HG03378 (cell line): ENCODE results near the gene PARD3B.

Source experiments
- ATAC-seq: cut with Tn5 transposase; IDR thresholded peaks from one replicate; pipeline ENCODE4 v1.9.1; 2021; ENCODE audit warnings: mild to moderate bottlenecking, moderate library complexity; ENCODE audit not compliant: unreplicated experiment

The PARD3B gene

DNA sequence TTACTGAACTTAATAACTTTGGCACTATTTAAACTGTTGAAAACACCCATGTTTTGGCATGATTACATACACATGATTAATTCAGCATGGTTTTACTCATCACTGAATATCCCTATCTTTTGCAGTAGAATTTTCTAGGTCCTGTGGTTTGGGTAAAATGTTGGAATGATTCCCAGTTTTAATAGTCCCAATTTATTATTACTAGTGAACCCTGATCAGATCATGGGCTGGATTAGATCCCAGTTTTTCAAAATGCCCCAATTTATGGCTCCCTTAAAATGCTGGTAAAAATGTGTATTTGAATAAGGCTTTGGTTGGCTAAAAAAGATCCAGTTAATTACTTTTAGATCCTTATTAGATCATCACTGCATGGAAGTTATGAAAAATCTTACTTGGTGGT, 863.4 kb downstream of the PARD3B start:
- no peak for ATAC-seq

DNA sequence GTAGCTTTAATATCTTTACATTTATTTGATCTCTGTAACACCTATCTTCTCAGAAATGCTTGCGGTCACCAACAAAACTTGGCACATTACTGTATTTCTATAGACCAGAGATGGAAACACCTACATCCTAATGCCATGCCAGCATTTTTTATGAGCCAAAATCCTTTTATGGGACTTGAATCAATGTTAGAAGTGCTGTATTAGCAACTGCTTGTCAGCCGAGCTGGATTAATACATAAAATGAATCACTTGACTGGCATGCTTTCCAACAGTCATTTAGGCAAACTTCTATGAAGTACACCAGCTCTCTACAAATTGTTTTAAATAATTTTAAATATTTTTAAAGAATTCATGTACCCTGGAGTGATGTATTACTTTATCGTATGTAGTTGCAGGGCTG, 864.1 kb downstream of the PARD3B start:
- ATAC-seq, result no peak

DNA sequence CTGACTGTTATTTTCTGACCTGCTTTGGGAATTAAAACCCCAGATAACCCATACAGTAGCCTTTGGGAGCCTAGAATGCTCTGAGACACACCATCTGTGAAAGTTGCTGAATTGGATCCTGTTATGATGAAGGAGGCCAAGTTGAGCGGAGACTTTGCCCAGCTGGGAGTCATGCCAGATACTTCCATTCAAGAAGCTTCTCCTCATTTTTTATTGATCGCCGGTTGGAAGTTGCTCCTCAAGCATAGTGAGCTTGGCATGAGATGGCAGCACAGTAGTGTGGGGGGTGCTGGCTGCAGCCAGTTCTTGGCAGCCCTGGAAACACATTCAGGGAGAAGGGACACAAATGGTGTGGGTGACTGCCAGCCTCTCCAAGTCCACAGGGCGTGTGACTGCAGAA, 866.3 kb downstream of the PARD3B start:
- no peak for ATAC-seq

DNA sequence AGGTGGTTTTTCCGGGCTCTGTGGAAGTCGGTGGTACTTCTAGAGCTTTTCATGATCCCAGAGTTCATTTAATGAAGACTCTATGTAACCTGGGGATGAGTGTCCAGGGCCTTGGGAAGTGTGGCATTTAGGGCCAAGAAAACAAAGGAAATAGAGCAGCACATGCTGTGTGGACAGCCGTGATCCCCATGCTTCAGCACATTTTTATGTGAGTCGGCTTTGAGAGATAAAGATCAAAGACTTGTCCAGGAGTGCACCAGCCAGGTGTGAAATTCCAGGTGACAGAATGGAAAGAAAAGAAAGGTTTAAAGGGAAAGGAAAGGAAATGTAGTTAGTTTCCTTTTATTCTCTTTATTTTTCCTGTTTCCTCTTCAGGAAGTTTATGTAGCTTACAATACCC, 879.1 kb downstream of the PARD3B start:
- no peak for ATAC-seq

DNA sequence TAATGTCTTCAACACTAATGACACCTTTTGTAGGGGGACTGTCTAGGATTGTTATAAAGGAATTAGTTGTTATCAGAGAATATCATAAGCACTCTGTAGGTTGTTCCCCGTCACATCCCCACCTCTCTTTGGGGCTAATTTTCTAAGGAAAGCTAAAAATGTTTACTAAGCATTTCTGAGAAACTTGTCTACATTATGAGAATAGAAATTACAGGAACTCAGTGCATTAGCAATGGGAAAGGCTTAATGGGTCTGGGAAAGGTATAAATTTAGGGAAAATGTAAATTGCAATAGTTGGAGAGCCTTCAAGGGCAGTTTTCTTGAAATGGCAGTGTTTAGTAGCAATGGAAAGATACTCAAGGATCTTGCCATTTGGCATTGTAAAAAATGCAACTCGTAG, 879.8 kb downstream of the PARD3B start:
- no peak for ATAC-seq

DNA sequence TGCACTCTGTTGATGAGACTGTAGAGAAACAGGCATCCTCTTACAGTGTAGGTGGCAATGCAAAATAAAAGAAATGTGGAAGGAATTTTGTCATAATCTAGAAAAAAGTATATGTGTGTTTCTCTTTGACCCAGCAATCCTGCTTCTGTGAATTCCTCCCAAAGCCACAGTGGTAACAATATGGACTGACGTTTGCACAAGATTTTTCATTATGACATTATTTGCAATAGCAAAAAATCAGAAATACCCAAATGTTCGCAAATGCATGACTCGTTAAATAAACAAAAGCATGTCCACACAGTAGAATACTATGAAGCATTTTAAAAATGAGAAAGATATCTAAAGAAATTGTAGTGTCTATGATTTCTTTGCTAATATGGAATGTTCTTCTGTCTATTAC, 881.8 kb downstream of the PARD3B start:
- no peak for ATAC-seq

DNA sequence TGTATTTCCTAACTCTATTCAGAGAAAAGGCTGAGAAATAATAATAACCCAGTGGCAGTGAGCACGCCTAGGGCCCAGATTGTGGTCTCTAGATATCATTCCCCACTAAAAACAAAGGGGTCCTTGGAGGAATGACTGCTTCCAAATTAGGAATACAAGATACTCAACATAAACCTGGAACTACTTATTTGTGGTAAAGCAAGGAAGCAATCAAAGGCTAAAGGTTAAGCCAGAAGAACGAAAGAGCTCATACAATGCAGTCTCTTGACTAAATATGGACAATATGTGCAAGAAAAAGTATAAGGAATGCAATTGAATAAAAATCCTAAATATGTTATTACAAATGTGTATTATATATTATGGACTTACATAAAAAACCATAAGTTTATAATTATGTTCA, 883.5 kb downstream of the PARD3B start:
- ATAC-seq, result no peak

DNA sequence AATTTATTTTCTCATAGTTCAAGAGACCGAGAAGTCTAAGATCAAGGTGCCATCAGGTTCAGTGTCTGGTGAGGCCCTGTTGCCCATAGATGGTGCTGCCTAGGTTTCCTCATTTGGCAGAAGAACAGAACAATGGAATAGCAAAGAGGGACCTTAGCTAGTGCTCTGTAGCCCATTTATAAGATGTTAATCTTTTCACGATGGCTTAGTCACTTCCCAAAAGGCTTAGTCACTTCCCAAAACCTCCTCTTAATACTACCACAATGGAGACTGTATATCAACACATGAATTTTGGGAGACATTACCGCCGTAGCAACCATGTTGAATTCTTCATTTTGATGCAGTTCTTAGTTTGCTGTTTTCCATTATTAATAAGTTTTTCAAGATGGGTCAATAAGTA, 890.7 kb downstream of the PARD3B start:
- ATAC-seq, result no peak

DNA sequence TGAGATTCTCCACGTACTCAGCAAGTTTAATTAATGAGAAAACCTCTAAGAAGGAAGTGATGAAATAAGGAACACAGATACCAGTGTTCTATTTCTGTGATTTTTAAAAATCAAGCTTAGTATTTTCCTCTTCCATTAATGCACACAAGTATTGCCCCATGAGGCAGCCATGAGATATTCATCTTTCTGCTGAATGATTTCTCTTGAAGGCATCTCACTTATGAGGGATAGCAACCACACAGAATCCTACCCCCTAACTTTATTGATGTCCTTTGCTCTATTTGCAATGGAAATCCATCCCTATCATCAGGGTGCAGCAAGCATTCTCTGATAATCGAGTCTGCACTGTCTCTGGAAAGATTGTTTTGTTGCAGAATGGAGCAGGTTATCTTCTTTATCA, 893.0 kb downstream of the PARD3B start:
- no peak for ATAC-seq

DNA sequence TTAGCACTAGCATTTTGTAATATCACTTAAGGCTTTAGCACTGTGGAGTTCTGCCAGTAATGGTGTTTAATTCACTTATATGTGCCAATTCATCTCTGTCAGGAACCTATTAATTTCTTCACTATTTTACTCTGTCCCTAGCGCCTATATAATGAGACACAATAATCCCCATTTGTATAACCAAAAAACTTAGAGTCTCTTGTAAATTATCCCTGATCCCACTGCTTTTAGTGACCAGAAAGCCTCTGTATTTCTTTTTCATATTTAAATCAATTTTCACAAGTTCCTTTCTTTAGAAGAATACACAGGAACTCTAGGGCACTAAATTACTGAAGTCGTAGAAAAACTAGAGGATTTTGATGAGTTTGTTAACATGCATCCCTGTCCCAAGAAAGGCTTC, 894.3 kb downstream of the PARD3B start:
- no peak for ATAC-seq

DNA sequence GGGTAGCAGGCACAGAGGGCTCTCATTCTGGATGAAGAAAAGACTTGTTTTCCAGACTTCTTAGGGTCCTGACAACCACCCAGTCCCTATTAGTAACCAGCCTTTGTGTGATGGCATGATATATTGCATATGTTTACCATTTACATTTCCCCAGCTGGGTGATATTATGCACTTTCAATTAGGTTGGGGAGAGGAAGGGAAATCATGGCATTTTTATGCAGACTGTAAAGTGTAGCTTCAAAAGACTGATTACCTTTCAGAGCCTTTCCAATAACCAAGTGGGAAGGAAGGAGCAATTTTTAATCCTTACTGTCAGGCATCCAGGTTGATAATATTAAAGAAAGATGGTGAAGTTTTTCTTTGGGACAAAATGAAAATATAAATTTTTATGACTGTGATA, 896.2 kb downstream of the PARD3B start:
- no peak for ATAC-seq

DNA sequence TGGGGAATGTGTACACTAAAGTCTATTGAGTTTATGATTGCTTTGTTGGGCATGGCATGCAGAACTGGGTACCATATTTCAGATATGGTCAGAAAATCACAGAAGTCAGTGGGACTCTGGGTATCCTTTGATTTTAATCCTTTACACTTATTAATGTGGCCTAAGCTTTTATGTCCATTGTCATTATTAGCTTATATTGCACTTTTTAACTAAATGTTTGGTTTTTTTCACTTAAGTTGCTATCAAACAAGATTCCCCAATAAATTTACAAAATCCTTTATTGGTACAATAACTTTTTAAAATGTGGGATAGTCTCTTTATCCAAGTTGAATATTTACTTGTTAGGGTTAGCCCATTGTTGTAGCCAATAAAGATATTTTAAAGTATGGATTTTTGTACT, 902.9 kb downstream of the PARD3B start:
- no peak for ATAC-seq

DNA sequence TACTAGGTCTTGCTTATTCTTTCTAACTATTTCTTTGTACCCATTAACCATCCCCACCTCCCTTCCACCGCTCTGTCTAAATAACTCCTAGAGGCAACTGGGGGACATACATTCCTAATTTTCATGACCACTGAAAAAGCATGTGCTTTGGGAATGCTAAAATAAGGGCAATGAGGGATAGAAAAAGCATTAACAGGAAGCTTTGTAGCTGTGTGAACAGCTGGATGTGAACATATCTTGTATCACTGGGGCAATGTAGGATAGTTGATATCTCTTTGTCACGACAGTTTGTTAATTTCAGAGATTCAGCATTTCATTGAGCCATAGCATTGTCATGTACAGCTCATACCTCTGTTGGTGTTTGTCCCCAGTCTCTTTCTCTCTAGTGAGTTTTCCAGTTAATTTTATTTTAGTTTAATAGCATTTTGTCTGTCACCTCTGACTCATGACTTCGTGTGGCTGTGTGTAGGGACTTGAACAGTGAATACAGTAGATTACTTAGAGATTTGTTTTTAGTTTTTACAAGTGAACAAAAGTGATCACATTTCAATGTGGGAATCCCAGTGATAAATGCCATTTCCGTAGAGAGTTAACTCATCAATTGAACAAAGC, 906.7 kb downstream of the PARD3B start:
- ATAC-seq, result no peak

DNA sequence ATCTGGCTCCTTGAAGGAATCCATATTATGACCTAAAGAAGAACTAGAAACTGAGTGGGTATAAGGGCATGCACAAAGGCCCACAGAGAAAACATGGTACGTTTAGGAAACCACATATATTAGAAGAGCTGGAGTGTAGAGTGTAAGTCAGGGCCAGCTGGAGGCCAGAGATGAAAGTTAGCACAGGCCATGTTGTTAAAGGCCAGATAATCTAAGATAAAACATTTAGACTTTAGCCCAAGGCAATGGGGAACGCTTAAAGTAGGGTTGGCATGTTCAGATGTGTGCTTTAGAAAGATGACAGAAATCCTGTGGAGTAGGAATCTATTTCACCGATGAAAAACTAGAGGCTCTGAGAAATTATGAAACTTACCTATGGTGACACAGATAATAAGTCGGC, 907.9 kb downstream of the PARD3B start:
- ATAC-seq, result no peak

DNA sequence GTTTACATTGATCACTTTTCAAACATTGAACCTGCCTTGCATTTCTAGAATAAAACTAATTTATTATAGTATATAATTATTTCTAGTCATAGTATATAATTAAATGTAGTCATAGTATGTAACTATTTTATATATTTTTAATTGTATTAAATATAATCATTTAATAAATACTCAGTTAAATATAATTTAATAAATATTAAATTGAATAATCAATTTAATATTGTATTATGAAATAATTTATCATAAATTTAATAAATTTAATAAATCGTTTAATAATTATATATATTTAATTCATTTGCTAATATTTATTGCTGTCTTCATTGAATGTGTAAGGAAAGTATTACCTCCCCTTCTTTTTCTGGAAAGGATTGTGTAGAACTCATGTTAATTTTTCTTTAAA, 911.4 kb downstream of the PARD3B start:
- no peak for ATAC-seq

DNA sequence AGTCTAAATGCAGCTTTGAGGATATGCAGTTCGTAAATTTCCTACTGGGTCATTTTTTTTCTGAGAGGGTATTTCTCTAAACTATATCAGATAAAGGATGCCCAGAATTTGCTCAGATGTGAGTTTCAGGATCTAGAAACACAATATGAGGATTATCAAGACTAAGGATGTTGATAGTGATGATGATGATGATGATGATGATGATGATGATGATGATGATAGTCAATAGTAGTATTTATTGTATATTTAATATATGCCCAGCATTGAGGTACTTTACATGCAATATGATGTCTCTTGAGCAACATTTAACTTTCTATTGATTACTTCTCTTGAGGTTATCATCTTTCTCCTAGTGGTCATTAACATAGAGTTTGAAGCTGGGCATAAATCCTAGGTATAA, 914.9 kb downstream of the PARD3B start:
- ATAC-seq, result no peak

DNA sequence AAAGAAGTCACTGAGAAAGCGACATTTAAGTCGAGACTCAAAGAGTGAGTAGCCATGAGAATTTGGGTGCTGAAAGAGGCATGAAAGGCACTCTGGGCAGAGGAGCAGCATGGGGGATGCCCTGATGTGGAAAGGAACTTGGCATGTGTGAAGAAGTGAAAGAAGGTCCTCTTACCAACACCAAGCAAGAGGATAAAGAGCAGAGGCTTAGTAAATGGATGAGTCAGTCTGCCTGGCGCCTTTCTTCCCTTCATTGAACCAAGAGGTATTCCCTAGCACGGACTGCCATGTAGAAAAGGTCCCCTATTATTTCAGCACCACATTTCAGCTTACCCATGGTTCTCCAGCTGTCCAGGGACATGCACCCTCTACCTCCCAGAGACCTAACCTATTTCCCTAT, 915.9 kb downstream of the PARD3B start:
- no peak for ATAC-seq

DNA sequence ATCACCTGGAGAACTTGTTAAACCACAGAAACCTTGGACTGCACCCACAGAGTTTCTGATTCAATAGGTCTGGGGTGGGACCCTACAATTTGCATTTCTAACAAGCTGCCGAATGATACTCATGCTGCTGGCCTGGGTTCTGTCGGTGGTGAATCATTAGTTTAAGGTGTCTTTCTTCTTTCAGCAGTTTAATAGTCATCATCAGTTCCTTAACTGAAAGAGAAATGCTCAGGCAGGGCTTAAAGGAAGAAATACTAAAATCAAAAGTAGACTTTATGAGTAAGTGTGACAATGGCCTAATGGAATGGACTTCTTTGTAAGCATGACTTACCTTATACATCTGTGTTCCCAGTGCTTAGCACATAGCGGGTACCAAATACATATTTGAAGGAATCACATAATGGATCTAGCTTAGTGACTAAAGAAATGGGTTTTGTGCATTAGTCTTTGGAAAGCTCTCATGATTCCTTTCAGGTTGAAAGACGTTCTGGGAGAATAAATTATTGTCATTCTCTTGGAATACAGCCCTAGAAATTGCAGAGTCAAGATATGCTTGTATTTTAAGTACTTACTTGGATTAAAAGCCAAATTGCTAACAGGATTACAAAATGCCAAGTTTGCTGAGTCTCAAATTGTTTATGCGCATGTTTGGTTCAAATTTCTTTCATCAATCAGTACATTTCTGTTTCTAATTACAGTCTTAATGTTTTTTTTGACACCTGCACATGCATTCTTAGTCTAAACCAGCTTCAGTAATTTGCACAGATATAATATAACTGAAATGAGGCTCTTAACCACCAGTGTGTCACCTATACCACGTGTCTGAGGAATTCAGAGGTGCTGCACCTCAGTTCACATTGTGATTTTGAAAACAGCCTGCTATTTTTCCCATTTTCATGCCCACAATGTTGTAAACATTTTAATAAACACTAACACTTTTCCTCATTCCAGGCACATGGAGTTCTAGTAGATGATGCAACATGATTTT, 916.7 kb downstream of the PARD3B start:
- ATAC-seq, result no peak

DNA sequence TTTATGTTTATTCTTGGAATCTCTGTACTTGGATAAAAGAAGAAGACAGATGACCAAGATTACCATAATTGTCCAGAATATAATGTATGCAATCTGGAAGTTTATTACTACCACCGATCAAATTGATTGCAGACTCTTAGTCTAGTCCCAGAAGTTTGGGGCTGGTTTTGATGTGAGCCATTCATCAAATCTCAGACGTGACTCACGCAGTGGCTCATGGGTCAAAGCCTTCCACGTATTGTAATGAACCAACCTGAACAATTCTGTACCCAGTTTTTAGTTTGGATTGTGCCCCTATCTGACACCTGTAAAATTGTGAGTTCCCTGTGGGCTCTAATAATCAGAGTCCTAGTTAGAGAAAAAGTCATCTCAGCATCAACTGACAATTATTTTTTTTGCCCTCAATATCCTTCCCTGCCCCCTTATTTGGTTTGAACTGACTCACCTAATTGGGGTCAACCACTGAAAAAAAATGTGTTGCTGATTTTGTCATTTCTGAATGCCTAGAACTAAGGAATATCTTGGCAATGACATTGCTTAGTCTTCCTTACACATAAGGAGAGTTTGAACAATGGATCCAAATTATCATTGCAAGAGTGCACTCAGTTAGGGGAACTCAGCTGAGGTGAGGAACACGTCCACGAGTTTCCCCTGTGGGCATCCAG, 917.5 kb downstream of the PARD3B start:
- ATAC-seq, result no peak

DNA sequence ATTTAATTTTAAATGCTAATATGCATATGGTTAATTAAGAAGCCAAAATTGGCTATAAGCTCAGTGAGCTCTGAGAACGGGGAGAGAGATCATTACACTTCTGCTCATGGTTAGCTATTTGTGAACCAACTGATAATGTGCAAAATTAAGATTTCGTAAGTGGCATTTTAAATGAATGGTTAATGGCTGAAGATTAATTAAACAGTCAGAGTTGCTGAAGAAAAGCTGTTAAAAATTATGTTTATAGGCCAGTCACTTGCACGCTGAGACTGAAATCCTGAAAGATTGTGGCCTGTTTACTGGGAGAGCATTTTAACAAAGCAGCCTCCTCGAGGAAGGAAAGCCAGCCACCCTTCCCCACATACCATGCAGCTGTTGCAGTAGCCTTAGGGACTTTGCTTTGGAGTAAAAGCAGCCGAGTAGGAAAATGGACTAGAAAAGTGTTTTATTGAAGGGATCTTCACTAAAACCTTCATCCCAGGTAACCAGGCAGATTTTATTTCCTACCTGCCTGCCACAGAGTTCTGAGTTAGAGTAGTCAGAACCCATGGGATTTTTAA, 918.3 kb downstream of the PARD3B start:
- ATAC-seq, result no peak

DNA sequence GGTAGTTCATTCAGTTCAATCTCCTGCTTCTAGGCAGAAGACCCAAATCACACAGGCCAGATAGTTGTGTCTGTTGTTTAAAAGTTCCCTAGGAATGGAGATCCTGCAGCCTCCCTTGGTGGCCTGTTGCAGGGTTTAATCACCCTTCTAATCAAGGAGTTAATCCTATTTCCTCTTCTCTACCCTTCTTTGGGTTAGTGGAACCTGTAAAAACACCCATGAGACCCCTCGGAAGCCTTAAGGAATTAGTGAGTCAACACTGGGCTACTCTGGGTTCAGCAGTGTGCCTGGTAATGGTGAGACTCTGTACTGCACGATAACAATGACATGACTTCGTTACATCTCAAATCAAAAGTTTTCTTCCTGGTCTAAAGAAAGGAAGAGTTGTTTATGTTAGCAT, 919.4 kb downstream of the PARD3B start:
- no peak for ATAC-seq

DNA sequence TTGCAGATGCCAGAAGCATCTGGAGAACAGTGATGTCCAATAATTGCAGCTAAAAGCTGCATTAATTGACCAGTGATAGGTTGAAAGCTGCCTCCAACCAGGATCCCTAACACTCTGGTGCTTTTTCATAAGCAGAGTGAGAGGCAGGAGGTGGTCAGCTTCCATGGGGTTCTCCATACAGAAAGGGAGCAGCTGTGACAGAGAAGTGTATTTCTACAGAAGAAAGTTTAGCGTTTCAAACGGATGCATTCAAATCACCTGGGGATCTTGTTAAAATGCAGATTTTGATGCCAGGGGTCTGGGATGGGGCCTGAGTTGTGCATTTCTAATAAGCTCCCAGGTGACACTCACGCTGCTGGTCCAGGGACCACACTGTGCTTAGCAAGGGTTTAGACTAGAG, 920.5 kb downstream of the PARD3B start:
- no peak for ATAC-seq
